GM21723 (cell line): Measurements from ENCODE around the gene SETD3.

Source experiments
- ATAC-seq: cut with Tn5 transposase; IDR thresholded peaks from one replicate; pipeline ENCODE4 v1.9.1; 2021; ENCODE audit warnings: mild to moderate bottlenecking, moderate library complexity; ENCODE audit not compliant: unreplicated experiment

The SETD3 gene

DNA sequence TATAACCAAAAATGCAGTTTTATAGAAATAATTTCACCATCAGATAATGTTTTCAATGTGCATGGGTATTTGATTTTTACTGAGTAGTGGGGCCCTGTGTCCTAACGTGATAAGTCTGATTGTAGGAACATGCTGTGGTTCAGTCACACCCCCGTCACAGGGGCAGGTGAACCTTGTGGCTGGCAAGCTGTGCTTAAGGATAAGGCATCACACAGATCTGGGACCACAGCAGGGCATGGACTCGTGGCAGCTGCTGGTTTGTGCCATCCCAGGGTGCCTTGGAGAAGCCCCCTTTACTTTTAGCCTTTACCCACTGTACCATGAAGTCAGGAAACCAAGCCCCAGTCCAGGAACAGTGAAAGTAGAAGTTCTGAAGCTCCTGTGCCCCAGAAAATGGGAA is 17.2 kb upstream of the SETD3 start:
- ATAC-seq = no peak

DNA sequence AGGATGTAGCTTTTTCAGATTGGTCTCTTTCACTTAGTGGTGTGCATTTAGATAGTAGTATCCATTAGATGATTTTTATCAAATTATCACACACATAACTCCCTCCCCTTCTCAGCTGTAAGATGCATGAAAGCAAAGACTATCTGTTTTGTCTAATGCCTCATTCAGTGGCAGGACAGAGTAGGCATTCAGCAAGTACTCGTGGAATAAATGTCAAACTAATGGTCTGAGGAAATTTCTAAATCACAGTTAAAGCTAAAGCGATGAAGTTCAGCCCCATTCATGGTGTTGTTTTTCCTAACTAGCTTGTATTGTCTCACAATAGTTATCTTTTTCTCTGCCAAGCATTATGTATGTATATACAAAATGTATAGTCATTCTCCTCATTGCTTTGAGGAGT is 16.7 kb upstream of the SETD3 start:
- no peak for ATAC-seq

DNA sequence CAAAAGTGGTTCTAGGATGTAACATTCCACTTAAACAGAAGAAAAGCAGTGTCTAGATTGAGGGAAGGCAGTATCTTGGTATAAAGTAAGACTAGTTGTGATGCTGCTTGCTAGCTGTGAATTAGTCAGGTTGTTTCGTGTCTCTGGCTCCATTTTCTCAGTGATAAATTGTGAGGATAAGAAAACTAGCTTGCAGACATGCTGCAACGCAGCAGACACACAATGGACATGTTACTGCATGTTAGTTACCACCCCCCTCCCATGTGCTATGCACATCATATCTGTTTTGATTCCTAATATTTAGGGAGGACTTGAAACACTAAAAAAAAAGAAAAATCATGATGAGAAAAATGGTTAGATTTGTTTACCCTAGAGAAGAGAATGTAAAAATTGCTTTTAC is 3.4 kb upstream of the SETD3 start:
- no peak for ATAC-seq

DNA sequence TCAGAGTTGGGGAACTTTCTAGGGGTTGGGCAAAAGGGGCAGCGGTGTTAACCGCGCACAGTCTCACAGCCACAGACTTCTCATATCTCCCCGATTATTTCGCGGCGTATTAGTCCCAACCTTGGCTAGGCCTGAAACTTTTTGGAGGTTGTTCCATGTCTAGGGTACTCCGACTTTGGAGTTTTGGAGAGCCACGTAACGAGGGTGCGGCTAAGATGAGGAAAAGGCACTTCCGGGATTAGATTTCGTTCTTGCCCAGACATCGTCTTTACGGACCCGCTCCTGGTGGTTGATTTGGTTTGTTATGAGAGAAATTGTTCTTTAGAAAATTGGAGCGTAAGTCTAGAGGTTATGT is 1.1 kb upstream of the SETD3 start:
- no peak for ATAC-seq

DNA sequence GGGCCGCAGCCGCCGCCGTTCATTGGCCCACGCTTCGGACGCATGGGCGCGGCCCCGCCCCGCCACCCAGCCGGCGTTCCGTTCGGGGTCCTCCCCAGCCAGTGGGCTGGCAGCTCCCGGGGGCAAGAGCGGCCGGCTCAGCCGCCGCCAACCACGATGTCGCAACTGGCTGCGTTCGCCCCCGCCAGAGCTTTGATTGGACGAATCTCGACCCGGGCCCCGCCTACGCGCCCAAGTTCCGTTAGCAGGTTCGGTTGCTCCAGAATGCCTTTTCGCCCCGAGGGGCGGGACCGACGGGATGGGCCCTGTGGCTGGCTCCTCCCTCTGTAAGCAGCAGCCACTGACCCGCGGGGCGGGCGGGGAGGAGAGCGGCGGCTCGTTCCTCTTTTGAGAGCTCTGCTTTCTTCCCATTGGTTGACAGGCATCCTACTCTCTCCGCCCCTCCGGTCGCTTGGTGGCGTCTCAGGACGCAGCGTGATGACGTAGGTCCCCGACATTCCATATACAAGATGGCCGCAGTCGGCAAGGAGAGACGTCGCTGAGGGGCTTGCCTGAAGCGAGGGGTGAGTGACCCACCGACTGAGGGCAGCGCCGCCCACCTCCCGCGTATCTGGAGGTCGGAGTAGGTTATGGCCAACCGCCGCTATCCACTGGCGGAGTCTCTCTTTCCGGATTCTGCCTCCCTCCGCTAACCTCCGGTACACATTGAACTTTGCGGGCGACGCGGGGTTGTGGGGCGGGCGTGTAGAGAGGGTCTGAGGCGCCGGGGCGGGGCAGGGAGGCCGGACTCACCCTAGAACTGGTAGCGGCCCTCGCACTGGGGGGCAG is 472 bp upstream of the SETD3 start, which contains the start of gene CCNK:
Gene CCNK, plus strand, starts transcription at position 493 of the 828 bp plus-strand sequence. CDS start 11,269 bp downstream, outside the sequence.
- ATAC-seq = peak; percentile 89

DNA sequence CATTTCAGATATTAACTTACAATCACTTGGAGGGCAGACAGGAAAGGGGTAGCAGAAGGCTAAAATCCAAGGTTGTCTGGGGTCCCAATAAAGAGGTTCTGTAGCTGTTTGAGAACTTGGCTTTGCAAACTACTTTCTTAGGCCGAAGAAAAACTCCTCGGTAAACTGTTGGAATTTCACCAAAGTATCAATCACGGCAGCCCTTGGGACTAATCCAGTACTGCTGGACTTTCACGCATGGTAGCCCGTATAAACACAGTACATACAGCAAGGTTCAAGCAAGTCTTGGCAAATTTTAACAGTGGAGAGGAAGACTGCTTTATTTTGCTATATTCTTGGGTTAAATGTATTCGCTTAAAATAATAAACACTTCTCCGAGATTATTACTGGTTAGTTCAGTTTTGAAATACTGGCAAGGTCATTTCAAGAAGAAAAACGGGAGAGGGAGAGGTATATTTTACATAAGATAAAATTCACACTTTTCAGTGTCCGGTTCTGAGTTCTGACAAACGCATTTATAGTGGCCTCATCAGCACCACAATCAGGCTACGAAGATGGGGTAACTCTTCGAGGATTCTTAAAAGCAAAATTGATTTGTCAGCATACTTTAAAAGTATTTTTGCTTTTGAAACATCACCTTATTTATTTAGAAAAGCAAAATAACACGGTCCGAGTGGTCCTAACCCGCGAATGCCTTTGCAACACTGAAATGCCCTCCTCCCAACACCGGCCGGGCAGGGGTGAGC is 1.3 kb downstream of the SETD3 start:
- no peak for ATAC-seq

DNA sequence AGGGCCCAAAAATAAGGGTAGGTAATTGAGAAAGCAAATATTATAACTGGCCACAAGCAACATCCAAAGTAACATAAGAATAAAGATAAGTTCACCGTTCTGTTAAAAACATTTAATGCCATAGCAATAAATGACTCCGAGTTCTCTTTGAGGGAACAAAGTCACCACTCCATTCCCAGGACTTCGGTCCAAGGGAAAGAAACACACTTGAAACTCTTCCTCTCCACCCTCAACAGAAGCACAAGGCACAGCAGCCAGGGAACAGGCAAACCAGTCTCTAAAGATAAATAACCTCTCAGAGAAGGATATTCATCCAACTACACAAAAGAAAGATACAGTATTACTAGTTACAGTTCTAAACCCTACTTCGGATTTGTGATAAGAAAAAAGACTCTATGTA is 2.5 kb downstream of the SETD3 start:
- no peak for ATAC-seq

DNA sequence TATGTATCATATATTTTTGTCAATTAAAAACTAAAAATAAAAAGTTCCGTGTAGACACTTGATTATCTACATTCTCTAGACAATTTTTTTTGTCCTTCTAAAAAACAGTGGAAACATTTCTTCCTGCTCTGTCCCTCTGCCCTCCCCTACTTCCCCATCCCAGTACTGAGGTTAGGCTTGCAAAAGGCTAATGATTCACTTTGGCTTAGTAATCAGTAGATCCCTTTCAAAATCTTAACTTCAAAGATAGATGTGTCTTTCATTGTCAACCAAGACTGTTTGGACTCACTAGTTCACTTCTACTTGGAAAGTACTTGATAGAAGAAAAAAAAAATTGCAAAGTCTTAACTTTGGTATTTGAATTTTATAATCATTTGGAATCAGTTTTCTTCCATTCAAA is 3.8 kb downstream of the SETD3 start:
- ATAC-seq = no peak

DNA sequence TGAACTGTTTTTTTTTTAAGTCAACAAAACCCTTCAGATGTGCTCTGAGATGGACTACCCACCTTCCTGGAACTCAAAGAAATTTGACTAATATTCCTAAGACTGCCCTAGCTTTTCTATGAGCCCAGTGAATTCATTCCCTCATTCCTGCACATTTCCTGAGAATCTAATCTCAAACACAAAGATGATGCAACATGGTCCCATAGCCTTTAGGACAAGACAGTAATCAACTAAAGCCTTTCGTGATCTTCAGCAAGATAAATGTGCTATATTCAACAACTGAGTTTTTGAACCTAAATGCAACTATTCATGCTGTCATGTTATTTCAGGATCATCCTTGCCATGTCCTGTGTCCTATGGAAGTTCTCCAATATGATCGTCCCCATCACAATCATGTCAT is 5.0 kb downstream of the SETD3 start:
- ATAC-seq = no peak

DNA sequence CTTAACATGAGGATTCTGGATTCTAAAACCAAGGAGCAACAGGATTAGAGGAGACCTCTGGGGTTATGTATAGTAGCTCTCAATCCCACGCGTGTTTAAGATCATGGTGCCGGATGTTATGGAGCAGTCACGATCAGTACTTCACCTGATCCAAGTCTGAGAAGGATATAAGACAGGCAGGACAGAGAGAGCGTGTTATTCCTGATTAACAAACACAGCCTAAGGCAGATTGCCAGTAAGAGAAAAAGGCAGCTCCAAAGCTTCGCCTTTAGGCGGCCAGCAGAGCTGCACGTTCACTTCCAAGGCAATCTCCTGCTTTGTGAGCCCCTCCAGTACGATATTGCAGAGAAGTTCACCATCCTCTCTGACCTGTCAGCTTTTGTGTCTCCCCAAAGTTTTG is 5.5 kb downstream of the SETD3 start:
- ATAC-seq = no peak

DNA sequence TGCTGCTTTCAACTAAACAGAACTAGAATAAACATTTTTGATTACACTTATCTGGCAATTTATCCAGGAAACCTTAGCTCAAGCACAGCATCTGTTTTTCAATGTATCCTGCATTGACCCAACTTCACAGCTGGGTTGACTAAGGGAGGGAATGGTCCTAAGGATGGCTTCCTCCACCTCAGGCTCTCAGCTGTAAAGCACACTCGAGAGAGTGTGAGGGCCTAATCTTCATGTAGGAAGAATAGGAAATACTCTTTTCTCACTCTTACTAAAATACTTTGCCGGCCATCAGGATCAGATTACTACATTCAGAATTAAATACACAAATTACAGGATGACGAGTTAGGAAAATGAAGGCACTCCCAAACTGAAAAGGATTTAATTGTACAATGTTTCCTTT is 7.2 kb downstream of the SETD3 start:
- no peak for ATAC-seq

DNA sequence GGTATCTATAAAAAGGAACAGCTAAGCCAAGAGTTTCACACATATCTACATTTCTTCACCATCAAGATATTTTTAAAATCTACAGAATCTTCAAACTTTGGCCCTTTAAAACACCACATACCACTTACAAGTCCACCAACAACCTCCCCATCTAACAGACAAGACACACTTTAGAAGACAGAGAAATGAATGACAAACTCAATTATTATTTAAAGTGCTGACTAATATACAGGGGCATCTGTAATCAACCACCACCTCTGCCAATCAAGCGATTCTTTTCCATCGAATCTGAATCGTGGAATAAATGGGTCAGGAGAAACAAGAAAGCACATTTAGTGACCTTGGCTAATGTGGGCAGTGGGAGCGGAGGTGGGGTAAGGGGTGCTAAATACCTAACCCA is 7.7 kb downstream of the SETD3 start:
- ATAC-seq = no peak

DNA sequence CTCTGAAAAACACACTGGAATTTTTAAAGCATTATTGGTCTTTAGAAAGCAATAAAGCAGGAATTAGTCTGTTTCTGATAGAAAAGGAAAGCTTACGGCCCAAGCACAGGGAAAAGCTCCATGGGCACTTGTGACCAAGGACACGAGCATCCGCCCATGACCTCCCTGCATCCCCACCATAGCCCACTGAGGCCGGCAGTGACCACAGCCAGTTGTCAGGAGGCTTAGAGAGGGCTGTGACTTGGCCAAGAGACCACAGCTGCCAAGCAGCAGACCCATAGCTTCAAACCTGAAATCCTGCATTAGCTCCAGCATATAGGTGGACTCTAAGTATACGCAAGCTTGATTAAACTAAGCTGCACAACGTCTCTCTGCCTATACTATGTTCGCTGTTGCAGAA is 8.9 kb downstream of the SETD3 start:
- ATAC-seq = no peak

DNA sequence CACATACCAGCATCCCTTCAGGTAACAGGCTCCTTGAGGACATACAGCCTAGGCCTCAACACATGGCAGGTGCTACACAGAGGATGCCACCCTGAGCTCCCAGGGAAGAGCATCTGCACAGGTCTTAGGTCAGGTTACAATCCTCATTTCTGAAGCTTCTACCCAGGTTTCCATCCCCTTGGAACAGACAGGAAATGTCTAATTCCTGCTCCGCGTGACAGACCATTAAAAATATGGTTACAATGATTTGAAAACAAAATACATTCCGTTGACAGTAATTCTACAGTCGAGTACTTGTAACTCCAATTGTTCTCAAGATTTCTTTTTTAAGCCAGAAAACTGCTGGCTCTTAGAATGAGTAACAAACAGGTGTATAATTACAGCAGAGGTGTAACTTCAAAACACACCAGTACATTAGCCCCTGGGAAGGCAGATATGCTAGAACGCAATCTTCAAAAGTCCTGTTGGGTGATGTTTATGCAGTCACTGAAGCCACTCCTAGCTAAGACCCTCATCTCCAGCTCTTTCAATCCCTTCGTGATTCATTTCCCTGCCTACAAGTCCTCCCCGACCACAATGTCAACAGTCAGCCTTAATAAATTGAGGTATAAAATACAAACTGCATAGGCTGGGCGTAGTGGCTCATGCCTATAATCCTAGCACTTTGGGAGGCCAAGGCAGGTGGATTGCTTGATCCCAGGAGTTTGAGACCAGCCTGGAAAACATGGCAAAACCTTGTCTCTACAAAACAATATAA is 11.6 kb downstream of the SETD3 start:
- ATAC-seq = no peak

DNA sequence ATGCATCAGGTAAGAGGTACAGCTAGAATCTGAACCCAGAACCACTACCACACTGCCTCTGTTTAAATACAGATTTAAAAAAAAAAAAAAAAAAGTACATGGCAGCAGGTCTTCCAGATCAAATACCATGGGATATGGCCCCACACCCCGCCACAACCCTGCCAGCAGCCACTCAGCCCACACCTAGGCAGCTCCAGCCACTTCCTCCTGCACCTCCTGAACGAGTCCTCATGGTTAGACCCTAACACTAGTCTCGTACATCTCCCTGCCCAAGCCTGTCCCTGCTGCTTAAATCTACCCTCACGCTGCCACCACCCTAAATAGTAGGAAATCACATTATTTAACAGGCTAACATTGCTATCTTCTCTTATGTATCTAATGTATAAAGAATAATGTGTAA is 12.6 kb downstream of the SETD3 start:
- no peak for ATAC-seq

DNA sequence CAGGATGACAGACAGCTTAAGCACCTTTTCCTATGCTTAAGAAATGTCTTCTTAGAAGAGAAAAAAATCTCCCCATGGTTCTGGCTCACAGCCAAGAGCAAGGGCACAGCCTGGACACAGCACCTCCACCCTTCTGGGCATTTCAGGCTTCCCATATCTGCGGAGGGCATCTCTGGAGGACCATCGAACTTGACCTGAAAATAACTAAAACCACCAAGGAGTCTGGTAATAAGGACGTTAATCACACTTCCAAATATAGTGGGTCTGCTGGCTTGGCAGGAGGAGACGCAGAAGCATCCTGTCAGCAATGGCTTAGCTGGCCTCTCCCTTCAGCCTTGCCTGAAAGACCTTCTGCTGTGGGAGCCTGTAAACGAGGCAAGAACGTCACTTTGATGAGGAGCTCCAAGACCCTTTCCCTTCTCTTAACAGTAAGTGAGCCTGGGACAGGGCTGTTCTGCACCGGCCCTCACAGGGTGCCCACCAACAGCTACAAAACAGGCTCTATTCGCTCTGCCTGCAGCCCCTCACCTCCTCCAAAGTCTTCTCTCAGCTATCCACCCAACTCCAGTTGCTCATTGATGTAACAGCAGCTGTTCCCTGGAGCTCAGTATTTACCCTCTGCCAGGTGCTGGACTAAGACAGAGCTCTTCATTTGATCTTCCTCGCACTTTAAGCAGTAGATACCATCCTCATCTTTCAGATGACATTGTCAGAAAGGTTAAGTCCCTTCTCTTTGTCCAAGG is 13.2 kb downstream of the SETD3 start:
- no peak for ATAC-seq

DNA sequence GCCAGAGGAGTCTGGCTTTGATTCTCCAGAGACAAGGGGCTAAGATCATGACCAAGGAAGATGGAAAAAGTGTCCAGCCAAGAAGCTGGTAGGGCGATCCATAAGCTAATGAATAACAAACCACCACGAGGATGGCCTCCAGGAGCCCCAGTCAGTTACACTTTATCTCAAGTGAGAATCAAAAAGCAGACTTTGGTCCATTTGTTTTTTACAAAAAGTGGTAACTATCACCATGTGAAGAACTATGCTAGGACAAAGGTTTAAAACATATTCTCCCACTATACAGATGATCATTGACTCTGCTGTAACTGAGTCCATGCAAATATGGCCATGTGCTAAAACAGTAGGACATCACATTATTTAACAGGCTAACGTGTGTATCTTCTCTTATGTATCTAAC is 13.9 kb downstream of the SETD3 start:
- no peak for ATAC-seq

DNA sequence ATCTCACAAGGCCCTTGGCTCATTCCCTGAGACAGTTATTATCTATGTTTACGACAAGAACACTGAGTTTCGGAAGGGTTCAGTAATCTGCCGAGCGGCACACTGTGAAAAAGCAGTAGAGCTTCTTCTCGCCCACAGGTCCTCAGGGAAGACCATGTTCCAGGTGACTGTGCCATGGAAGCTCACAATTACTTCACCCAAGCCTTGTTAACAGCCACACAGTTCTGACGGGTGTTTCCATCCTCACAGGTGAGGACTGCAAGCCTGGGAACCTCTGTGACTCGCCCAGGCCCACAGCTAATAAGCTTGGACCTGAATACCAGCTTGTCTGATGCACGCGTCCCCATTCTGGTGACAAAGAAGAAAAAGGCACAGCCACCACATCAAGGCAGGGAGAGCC is 15.4 kb downstream of the SETD3 start:
- no peak for ATAC-seq

DNA sequence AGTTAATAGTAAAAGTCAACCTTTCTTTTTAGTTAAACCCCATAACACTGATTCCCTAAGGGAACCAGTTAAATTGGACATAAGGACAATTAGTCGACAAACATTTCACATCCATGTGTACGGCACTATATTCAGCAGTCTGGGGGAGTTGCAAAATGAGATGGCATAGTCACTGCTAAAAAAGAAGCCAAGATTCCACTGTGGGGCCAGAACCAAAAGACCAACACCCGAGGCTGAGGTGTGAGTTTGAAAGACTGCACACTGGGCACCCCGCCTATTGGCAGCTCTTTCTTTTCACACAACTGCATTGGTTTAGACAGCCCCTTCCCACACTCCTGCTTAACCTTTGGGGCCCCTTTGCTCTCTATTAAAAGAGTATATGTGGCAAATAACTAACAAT is 16.7 kb downstream of the SETD3 start:
- no peak for ATAC-seq

DNA sequence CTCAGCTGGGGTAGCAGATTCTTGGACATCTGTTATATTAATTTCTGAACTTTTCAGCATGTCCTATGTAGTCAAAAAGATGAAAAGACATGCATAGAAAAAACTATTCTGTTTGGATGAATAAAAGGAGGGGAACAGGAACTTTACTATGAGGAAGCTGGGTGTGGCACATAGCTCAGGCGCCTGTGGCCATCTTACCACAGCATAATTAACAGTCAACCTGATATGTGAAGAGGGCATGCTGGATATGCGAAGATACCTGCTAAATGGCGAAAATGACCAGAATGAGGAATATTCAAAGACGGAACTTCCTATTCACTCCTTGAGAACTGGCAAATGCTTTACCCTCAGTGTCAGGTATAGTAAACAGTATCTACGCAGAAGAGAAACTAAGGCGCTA is 18.4 kb downstream of the SETD3 start:
- no peak for ATAC-seq
